CD4-positive, alpha-beta T cell treated with Interferon gamma for 1 hour (primary cell): ENCODE results near the gene PPFIBP2.
"Not testable (repeated sequence)": the region's sequence is repeated elsewhere in the genome, so short reads cannot be mapped to it uniquely, and the experiment has no call there.

ENCODE experiments used
- DNase-seq: peaks from one replicate; pipeline ENCODE4 v3.0.0-alpha.2; 2020

PPFIBP2 gene

DNA sequence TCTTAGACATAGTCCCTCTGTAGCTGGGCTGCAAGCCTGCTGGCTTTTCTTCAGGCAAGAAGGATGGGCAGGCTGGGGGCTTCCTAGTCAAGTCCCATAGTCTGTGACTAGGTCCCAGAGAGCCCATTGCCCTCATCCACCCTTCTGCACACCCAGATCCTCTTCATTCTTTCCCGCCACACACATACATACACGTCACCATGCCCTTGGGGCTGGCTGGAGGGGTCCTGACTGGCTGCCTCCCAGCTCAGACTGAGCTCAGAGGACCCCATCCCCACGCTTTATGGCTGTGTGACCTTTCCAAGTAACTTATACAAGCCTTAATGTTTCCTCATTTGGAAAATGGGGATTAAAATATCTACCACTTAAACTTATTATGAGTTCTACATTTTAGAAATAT is 13.5 kb upstream of the PPFIBP2 start:
- DNase-seq = no peak

DNA sequence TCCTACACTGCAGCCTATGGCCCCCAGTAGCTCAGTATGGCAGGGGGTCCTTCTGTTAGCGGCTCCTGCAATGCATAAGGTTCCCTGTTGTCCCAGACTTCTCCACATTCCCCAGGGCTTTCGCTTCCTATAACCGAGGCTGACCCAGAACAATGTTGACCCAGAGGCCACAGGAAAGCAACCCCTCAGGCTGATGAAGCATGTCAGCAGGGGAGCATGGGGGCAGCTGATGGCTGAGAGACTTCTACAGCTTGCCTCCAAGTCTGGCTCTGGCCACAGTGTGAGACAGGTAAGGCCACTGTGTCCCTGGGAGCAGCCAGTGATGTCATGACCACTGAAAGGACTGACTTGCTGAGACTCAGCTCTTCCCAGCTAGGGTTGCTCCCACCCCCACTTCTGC is 12.5 kb upstream of the PPFIBP2 start:
- DNase-seq = no peak

DNA sequence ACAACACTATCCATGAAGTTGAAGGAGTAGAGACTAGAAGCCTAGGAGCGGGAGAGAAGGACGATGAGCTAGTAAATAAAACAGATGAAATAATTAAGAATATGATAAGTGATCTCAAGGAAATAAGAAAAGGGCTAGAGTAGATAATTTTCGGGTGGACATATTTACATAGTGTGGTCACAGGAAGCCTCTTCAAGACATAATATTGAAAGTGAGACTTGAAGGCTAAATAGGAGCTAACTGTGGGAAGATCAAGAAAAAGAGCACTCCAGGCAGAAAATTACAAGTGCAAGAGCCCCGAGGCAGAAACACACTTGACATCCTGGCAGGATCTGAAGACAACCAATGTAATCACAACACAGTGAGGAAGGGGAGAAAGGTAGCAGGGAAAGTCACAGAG is 11.9 kb upstream of the PPFIBP2 start:
- no peak for DNase-seq

DNA sequence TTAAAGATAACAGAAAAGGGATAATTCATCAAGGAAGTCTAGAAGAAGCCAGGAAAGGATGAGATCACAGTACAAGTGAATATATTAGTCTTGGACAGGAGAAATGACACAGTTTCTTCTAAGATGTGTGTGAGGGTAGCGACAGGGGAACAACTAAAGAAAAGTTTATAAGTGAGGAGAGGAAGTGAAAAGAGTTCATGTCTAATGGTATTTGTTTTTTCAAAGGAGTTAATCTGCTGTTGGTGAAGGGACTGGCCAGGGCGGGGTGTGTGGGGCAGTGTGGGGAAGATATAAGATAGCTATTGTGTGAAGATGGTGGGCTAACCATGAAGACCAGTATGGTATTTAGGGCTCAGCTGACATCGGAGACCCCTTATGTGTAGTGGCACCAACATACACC is 7.6 kb upstream of the PPFIBP2 start:
- DNase-seq = no peak

DNA sequence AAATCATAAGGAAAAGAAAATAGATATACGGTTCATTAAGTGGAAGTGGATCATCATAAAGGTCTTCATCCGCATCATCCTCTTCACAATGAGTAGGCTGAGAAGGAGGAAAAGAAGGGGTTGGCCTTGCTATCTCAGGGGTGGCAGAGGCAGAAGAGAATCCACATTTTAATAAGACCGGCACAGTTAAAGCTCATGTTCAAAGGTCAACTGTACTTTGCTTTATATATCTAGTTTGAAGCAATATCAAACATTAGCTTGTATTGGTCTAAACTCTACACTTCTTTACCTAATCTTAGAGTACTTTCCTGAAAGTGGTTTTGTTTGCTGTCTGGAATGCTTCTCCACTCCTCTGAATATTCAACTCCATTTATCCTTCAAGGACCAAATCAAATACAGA is 5.7 kb upstream of the PPFIBP2 start:
- DNase-seq = no peak

DNA sequence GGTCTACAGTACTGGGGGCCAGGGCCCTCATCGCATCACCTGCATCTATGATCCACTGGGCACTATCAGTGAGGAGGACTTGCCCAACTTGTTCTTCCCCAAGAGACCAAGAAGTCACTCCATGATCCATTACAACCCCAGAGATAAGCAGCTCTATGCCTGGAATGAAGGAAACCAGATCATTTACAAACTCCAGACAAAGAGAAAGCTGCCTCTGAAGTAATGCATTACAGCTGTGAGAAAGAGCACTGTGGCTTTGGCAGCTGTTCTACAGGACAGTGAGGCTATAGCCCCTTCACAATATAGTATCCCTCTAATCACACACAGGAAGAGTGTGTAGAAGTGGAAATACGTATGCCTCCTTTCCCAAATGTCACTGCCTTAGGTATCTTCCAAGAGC is 3.8 kb upstream of the PPFIBP2 start:
- DNase-seq = no peak

DNA sequence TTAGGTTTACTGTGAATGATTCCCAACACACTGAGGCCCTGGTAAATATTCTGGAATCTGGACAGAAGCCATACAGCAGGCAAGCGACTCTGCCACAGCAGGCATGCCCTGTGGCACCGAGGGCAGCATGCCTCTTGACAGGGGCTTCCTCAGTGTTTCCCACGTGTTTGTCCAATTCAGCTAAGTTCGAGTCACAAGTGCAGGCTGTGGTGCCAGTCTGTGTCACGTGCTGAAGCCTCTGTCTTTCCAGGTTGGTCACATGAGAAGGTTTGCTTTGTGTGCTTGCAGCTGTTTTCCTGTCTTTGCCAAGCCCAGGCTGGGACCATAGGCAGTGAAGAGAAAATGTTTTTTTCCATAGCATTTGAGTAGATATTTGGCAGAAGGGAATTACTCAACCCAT is 2.4 kb upstream of the PPFIBP2 start:
- DNase-seq = no peak

DNA sequence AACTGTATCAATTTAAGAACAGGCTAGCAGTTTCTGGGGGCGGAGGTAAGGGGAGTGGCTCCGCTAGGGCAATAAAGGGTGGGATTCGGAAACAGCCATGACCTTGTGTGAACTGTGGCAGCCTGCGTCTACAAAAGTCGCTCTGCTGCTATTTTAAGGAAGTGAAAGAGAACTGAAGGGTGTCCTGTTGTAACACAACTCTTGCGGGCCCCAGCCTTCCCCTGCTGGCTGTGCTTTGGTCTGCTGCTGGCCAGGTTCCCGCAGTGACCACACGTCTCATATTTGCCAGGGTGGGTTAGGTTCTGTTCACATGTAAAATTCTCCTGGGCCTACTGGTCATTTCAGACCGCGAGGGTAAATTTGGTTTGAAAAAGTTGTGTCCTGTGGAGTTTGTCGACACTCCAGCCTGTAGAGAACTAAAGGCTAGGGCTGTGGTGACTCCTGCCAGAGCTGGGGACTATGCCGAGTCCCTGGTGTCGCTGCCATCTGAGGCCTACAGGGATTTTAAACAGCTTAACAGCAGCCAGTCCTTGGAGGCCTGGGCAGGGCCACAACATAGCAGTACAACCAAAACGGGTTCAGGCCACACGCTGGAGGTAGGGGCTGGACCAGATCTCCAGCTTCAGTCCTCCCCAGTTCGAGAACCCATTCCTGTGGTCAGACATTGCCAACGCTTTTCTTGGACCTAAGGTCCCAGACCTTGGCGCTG is 1.1 kb upstream of the PPFIBP2 start:
- peak; percentile 78 for DNase-seq

DNA sequence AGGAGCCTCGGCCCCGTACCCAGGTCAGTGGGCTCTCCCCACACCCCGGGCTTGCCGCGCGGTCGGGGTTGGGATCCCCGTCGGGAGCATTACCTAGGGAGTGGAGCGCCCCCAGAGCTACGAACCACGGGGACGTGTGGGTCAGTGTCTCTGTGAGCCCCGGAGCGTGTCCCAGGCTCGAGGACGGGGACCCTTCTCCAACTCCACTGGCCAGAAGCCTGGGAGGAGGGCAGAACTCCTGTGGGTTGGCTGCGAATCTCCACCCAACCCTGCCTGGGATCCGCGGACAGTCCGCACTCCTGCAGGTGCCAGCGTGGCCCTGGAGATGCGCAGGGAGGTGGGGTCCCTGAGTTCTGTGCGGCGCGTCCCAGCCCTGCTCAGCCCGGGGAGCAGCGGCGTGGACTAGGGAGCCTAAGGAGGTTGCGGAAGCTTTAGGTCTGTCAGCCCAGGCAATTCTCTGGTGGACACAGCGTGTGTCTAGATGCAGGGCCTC is 346 bp downstream of the PPFIBP2 start:
- no peak for DNase-seq

DNA sequence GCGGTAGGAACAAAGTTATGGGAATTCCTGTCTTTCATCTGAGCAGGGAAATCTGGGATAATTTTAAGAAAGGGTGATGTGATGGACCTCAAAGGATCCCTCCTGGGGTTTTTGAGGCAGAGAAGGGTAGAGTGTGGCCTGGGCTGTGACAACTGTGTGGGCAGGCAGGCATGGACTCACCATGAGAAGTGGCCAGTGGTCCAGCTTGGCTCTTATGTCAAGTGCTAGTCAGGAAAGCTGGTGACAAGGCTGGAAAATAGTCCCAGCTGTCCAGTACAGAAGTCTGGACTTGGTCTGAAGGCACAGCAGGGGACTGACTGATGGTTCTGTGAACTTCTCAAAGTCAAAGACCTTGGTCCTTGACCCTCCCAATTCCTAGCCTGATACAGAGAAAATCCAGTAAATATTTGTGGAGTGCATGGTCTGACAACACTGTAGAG is 1.7 kb downstream of the PPFIBP2 start:
- DNase-seq = no peak

DNA sequence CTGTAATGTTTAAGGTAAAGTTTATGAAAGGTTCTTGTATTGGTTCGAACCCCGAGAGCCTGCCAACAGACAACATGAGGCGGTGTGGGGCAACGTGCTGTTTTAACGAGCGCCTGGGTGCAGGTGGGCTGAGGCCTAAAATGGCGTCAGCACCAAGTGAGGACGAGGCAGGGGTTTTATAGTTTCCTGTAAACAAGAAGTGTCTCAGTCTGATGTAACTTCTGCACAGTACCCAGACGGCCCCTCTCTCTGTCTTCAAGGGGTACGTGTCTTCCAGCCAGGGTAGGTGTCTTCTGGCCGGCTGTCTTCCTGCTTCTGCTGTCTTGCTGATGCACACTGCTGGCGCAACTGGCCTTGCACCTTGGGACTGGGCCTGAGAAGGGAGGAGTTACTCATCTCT is 2.7 kb downstream of the PPFIBP2 start:
- no peak for DNase-seq

DNA sequence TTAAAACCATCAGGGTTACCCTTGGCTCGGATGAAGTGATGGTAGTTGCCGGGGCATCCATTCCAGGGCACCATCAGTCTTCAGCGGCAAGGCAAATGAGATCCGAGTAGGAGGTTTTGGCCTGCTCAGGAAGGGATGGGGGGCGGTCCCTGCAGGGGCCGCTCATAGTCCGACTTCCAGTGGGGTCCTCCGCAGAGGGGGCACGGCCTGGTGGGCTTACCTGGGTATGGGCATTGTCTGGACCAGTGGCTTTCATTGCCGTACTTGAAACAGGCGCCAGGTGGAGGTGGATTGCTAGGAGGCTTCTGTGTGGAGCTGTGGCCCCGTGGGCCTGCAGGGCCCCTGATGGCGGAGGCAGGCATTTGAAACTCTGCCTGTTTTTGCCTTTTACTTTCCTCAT is 3.9 kb downstream of the PPFIBP2 start:
- not testable (repeated sequence) for DNase-seq

DNA sequence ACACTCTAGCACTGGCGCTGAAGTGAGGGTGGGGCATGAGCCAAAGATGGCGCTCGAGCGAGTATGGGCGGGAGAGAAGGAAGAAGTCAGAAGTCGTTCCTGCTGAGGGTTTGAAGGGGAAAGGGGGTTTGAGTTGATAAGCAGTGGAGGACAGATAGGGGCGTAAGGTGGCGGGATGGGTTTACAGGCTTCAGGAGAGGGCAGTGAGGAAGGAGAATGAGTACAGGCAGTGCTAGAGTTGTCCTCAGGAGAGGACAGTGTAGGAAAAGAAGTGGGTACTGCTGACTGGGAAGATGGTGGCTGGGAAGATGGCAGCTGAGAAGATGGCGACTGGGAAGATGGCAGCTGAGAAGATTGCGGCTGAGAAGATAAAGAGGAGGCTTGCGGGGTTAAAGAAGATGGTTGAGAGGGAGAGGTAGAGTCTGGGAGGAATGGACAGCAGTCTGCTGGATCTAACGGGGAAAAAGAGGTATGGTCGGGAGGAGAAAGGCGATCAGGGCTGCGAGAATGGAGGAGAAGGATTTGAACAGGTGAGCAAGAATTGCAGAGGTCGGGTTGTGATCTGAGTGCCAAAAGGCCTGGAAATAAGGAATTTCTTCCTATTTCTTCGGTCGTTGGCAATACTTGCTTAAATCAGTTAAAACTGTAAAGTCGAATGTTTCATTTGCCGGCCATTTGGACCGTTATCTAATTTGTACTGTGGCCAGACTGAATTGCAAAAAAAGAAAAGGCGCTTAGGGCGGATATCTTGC is 5.2 kb downstream of the PPFIBP2 start:
- no peak for DNase-seq

DNA sequence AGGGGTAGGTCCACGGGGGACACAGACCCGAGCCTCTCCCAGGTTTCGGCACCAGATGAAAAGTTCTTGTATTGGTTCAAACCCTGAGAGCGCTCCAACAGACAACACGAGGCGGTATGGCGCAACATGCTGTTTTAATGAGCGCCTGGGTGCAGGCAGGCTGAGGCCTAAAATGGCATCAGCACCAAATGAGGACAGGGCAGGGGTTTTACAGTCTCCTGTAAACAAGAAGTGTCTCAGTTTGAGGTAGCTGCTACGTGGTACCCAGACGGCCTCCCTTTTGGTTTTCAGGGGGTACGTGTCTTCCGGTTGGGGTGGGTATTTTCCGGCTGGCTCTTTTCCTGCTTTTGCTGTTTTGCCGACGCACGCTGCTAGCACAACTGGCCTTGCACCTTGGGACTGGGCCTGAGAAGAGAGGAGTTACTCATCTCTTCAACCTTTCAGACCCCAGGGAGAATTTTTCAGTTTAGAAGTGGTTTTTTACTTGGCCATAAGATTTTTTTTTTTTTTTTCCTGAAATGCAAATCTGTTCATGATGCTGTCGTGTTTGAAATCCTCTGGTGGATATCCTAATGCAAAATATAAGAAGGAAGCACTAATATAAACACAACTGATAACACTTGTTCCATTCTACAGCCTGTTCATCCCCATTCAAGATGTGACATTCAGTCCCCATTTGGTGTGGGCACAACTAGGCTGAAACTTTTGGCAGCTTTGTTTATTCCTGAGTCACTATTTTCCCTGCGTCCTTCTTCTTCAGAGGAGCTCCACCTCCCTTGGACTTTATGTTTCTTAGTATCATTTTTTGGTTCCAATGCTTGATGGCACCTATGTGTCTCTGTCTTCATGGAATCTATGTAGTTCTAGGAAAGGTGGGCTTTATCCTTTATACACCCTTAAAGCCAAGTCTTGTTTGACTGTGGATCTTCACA is 6.5 kb downstream of the PPFIBP2 start:
- no peak for DNase-seq

DNA sequence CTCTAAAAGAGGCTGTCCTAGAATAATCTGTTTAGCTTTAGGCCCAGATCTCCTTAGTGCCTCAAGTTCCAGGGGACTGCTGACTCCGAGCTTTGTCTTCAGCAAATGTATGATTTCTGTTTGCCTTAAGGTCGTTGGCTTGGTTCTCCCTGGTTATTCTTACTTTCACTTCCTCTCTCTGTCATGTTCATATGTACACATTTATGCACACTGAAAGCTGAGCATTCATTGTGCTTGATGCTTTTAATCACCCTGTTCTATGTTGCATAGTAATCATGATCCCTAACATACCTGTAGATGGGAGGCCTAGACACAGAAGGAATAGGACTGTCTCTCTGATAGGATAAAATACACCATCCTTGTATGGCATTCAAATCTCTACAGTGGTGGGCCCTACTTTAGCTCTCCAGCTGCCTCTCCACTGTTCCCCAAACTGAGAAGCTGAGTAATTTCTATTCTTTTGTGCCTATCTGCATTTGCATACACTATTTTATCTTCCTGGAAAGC is 7.2 kb downstream of the PPFIBP2 start:
- DNase-seq = no peak

DNA sequence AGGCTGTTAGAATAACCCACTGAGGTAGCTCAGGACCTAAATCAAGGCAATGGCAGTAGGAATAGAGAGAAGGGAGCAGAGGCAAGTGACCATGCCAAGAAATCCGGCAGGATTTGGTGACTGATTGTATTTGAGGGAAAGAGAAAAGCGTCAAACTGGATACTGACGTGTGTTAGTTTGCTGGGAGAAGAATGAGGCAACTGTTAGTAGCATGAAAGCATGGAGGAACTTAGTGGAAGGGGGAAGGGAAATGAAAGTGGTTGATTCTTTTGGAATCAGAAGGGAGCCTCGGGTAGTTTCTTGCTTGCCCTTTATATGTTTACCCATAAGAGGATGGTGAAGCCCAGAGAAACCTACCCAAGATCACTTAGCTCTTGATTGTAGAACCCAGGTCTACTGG is 8.3 kb downstream of the PPFIBP2 start:
- no peak for DNase-seq

DNA sequence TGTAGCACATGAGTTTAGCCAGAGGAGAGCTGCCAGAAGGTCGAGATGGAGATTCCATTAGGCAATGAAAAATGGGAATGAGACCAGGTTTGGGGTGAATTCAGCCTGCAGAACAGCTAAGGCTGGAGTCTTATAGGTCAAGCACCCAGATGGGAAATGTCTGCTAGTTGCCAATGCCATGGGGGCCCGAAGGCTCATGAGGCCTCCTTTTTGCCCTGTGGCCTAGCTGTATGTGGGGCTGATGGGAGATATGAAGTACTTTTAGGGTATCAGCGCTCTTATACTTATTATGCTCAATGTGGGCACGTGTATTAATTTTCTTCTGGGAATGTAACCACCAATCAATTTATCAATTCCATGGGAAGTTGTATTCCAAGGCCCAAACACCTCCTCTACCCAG is 8.7 kb downstream of the PPFIBP2 start:
- DNase-seq = no peak

DNA sequence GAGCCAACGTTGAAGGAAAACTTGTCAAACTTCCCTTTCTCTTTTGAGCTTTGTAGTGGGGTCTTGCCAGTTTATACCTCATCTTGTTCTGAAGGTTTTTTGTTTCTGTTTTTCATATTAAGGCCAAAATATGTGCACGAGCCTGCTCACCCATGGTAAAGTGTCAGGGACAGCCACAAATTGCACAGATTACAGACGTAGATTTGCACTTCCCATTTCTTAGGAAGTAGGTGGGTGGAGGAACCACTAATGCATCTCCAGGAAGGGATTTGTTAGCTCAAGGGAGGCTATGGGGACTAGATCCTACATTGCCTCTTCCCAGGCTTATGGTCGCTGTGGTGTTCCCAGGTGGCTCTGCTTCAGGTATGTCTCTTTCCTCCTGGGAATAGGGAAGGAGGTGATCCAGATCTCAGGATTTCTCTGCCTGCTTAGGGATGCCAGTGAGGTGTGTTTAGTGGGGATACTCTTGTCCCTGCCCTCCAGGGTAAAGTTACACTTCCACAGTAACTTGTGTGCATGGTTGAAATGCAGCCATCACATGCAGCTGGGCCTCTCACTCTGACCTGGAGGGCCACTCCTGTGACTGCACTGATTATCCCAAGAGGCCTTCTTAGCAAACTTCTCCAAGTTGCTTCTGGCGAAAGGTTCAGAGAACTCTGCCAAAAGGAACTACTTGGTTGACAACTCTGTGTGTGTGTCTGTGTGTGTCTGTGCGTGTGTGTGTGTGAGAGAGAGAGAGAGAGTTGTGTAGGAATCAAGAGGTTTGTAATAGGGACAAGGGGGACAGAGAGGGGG is 9.8 kb downstream of the PPFIBP2 start:
- DNase-seq = no peak

DNA sequence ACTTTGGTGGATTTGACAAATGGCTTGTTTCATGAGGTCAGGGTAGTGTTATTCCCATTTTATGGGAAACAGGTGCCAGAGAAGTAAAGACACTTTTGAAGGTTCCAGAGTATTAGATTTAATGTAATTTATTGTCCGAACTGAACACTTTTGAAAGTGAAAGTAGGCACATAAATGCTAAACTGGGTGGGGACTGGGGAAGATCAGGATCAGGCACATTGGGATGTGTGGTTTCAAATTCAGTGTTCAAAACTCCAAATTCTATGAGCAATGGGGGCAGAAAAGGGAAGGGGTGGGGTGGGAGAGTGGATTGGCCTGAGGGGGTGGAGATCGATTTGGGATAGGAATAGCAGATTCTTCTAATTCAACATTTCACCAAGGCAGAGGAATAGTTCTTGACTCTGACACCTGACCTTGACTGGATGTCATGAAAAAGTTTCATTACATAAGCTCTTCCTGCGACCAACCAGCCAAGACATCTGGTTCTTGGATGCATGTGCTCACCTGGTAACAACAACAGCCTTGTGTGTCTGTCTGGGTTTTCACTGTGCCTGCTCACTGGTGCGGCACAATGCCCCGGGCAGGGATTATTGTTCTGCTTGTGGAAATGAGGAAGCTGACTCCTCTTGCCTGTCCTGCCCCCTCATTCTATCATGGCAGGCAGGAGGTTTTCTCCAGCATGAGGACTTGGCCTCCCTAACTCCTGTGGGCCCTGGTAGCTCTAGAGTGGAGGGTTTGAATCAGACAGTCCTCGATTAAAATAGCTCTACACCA is 10.8 kb downstream of the PPFIBP2 start:
- no peak for DNase-seq

DNA sequence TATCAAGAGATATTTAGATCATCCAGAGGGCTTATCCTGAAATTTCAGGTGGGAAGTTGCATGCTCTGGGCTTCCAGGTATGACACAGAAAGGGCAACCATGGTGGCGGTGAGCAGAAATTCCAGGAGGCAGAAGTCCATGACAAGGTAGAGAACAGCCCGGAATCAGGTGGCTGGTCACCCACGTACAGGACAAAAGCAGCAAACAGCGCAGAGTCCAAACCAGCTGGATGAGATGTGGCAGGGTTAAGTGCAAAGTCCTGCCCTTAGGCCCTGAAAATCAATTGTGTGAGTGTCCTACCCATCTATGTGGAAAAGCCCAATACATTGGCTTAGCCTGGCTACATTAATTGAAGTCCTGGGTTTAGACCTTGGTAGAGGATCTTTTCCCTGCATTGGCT is 11.6 kb downstream of the PPFIBP2 start:
- no peak for DNase-seq

DNA sequence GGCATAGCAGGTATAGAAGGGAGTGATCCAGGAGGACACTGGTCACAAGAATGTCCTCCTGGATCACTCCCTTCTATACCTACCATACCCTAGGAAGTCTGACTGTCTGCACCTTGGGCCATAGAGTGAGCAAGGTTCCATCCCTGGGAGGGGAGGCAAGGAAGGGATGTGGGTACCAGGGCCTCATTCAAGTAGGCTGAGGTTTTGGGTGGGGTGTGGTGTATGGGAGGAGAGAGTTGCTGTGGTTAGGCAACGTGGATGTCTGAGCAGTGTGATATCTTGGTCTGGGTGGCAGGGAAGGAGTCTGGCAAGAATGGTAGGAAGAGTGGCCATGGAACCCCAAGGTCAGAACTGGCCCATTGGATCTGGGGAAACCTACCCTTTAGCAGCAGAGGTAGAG is 13.2 kb downstream of the PPFIBP2 start:
- no peak for DNase-seq
